ENCODE measurements around the gene DYRK1A.

The DYRK1A gene

DNA sequence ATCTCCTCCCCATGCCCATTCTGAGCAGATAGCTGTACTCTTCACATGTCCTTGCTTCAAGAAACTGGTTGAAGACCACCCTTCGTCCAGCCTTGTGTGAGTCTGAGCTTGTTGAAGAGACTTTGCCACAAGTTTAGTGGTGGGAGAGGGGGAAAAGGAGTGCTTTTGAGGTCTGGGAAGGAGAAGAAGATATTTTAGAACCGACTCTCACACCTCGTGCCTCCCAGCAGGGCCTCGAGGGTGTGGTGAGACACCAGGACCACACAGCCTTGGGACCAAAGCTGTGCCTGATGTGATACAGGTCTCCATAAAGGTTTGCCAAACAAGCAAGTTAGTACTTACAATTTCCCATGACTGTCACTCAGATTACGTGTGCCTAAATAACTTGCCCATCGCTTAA lies 201.8 kb downstream of the DYRK1A start:
- DNase-seq (ENCODE audit: insufficient read length, low spot score): no peak
- no peak for TF ChIP-seq POLR2A (IDR thresholded peaks at IDR 0.05; ENCODE audit: low read depth, low read length)
- no peak for TF ChIP-seq POU2F2 (IDR thresholded peaks at IDR 0.05; ENCODE audit: low read depth, low read length)
- TF ChIP-seq TAF1 (IDR thresholded peaks at IDR 0.05; ENCODE audit: low read depth, low read length): no peak
- TF ChIP-seq SPI1 (IDR thresholded peaks at IDR 0.05; ENCODE audit: low read depth, low read length): no peak
- no peak for TF ChIP-seq POLR2AphosphoS5 (IDR thresholded peaks at IDR 0.05; ENCODE audit: low read depth, low read length)
- no peak for TF ChIP-seq PAX5 (IDR thresholded peaks at IDR 0.05; ENCODE audit: insufficient read depth, low read length, severe bottlenecking)
- FAIRE-seq: no peak

DNA sequence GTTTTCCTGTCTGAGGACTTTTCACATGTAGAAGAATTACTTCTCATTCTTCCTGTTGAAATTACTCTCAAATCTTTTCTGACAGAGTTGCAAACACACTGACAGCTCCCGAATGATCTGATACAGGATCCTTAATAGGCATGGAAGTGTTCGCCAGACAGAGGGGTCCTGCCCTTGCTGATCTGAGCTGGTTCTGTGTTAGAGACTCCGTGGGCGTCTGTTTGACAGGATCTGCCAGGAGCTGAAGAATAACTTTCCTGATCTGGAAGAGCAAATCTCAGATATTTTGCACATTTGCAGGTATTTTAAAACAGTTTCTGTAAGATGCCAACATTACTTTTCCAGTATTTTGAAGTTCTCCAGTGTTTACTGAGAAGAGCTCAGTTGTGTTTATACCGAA lies 202.3 kb downstream of the DYRK1A start:
- DNase-seq (ENCODE audit: insufficient read length, low spot score) (no peak), FAIRE-seq (no peak)
- TF ChIP-seq POU2F2 (IDR thresholded peaks at IDR 0.05; ENCODE audit: low read depth, low read length): no peak
- no peak for TF ChIP-seq POLR2AphosphoS5 (IDR thresholded peaks at IDR 0.05; ENCODE audit: low read depth, low read length)
- TF ChIP-seq POLR2A (IDR thresholded peaks at IDR 0.05; ENCODE audit: low read depth, low read length): no peak

DNA sequence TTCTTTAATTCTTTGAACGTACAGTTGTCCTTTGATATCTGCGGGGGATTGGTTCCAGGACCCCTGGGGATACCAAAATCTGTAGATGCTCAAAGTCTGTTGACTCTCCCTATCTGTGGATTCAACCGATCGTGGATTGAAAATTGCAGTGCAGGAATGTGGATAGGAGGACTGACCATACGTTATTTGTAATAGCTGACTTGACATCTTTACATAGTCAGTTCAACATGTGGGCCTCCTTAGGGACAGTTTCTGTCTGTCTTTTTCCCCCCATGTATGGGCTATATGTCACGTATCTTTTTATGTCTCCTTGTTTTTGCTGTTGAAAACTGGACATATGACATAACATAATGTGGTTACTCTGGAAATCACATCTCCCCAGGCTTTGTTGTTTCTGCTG lies 204.9 kb downstream of the DYRK1A start:
- TF ChIP-seq PAX5 (IDR thresholded peaks at IDR 0.05; ENCODE audit: insufficient read depth, low read length, severe bottlenecking): no peak
- TF ChIP-seq TAF1 (IDR thresholded peaks at IDR 0.05; ENCODE audit: low read depth, low read length): no peak
- no peak for TF ChIP-seq POLR2A (IDR thresholded peaks at IDR 0.05; ENCODE audit: low read depth, low read length)
- DNase-seq (ENCODE audit: insufficient read length, low spot score) (no peak), FAIRE-seq (no peak)

DNA sequence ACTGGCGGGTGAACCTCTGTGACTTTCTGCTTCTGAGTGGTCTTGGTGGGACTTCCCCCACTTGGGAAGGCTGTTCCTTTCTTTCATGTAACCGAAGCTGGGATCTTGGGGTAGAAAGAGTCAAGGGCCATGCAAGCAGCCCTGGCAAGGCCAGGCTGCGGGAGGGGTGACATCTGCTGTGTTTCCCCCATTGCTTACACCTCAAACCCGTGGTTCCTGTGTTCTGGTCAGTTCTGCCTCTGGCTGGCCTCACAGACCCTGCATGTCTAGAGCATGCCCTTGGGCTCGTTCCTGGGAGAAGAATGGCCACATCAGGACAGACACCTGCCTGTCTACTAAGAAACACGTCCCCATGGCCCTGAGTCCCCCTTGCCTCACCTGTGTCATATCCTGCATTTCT lies 207.7 kb downstream of the DYRK1A start:
- DNase-seq (ENCODE audit: insufficient read length, low spot score) (no peak), FAIRE-seq (no peak)
- TF ChIP-seq TAF1 (IDR thresholded peaks at IDR 0.05; ENCODE audit: low read depth, low read length) (no peak), POU2F2 (IDR thresholded peaks at IDR 0.05; ENCODE audit: low read depth, low read length) (no peak), POLR2A (IDR thresholded peaks at IDR 0.05; ENCODE audit: low read depth, low read length) (no peak), PAX5 (IDR thresholded peaks at IDR 0.05; ENCODE audit: insufficient read depth, low read length, severe bottlenecking) (no peak), POLR2AphosphoS5 (IDR thresholded peaks at IDR 0.05; ENCODE audit: low read depth, low read length) (no peak), SPI1 (IDR thresholded peaks at IDR 0.05; ENCODE audit: low read depth, low read length) (no peak)

DNA sequence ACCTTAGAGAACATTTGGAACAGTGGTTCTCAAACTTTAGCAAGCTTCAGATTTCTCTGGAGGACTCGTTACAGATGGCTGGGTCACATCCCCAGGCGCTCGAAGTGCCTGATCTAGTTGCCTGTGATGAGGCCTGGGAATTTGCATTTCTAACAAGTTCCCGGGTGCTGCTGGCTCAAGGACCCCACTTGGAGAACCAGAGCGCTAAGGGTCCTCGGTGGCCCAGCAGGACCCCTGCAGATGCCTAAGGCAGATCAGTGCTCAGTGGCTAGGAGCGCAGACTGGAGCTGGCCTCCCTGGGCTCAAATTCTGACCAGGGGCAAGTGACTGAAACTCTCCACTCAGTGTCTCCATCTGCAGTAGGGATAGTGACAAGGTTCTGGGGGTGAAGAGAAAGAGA lies 208.2 kb downstream of the DYRK1A start:
- DNase-seq (ENCODE audit: insufficient read length, low spot score): no peak
- TF ChIP-seq TAF1 (IDR thresholded peaks at IDR 0.05; ENCODE audit: low read depth, low read length) (no peak), POLR2A (IDR thresholded peaks at IDR 0.05; ENCODE audit: low read depth, low read length) (no peak), POU2F2 (IDR thresholded peaks at IDR 0.05; ENCODE audit: low read depth, low read length) (no peak), POLR2AphosphoS5 (IDR thresholded peaks at IDR 0.05; ENCODE audit: low read depth, low read length) (no peak), PAX5 (IDR thresholded peaks at IDR 0.05; ENCODE audit: insufficient read depth, low read length, severe bottlenecking) (no peak), SPI1 (IDR thresholded peaks at IDR 0.05; ENCODE audit: low read depth, low read length) (no peak)
- FAIRE-seq: no peak

DNA sequence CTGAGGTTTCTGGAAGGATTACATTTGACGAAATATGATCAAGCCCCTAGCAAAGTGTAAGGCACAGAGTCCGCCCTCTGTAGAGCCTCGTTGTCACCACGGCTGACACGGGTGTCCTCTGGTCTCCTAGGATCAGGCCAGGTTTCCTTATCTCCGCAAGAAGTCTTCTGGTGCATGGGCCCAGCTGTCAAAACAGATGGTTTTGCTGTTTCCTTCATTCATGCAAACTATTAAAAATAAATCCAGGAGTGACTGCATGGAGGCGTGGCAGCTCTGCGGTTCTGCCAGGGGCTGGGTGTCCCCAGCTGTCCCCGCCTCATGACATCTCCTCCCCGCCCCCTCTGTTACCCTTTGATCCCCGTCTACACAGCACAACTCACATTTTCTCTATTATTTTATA lies 209.0 kb downstream of the DYRK1A start:
- TF ChIP-seq TAF1 (IDR thresholded peaks at IDR 0.05; ENCODE audit: low read depth, low read length) (no peak), POLR2A (IDR thresholded peaks at IDR 0.05; ENCODE audit: low read depth, low read length) (no peak), POU2F2 (IDR thresholded peaks at IDR 0.05; ENCODE audit: low read depth, low read length) (no peak), POLR2AphosphoS5 (IDR thresholded peaks at IDR 0.05; ENCODE audit: low read depth, low read length) (no peak), PAX5 (IDR thresholded peaks at IDR 0.05; ENCODE audit: insufficient read depth, low read length, severe bottlenecking) (no peak), SPI1 (IDR thresholded peaks at IDR 0.05; ENCODE audit: low read depth, low read length) (no peak)
- DNase-seq (ENCODE audit: insufficient read length, low spot score): no peak
- FAIRE-seq: no peak

All from GM12891 (cell line).